IPS DF 6.9 (cell line): ENCODE measurements around the gene ABHD3.
"Not testable (repeated sequence)": the region's sequence is repeated elsewhere in the genome, so short reads cannot be mapped to it uniquely, and the experiment has no call there.

ENCODE experiments used
- DNase-seq: peaks from one replicate; pipeline ENCODE4 v3.0.0-alpha.2; 2013; ENCODE audit warnings: low read depth, low spot score
- H3K27ac ChIP-seq: one replicate; pipeline ENCODE4 v1.5.1; 2013; ENCODE audit warnings: low read length, control low read depth
- H3K27me3 ChIP-seq: 2 replicates; pipeline ENCODE4 v1.6.1; 2013; ENCODE audit warnings: mild to moderate bottlenecking, low read length; ENCODE audit not compliant: control insufficient read depth, insufficient read depth
- H3K36me3 ChIP-seq: 2 replicates; pipeline ENCODE4 v1.6.1; 2013; ENCODE audit warnings: low read length; ENCODE audit not compliant: control insufficient read depth, insufficient read depth
- H3K4me1 ChIP-seq: 2 replicates; pipeline ENCODE4 v1.6.1; 2013; ENCODE audit warnings: low read length; ENCODE audit not compliant: control insufficient read depth, insufficient read depth
- H3K4me3 ChIP-seq: 2 replicates; pipeline ENCODE4 v1.5.1; 2013; ENCODE audit warnings: mild to moderate bottlenecking, low read length
- H3K9me3 ChIP-seq: 2 replicates; pipeline ENCODE4 v1.6.1; 2013; ENCODE audit warnings: low read length, inconsistent platforms; ENCODE audit not compliant: control insufficient read depth, insufficient read depth
- WGBS: extraction: QIAGEN DNeasy Blood & Tissue Kit; methylation state at CpG from one replicate; pipeline ENCODE4 v1.1.7; 2013; ENCODE audit warnings: mixed read lengths, missing lambda C conversion rate; ENCODE audit not compliant: insufficient read length, insufficient coverage; 5-methylcytosine and 5-hydroxymethylcytosine counted together

Gene ABHD3

GRCh38 chr18:21680161-21680560 is 24.4 kb downstream of the ABHD3 start:
- Histone ChIP-seq H3K4me3 (no peak overlapping the region), H3K9me3 (no peaks in the 10 kb centered on the region), H3K36me3 (no peaks in the 10 kb centered on the region), H3K4me1 (peaks cover 3% of the 10 kb centered on the region), H3K27ac (no peak overlapping the region), H3K27me3 (no peaks in the 10 kb centered on the region)
- WGBS = no CpG with 5 or more reads among the region's 6 CpGs
- no peak for DNase-seq

- Histone ChIP-seq H3K4me1 (peaks cover 3% of the 10 kb centered on the region), H3K9me3 (no peaks in the 10 kb centered on the region), H3K4me3 (no peak overlapping the region), H3K27ac (no peak overlapping the region), H3K27me3 (no peaks in the 10 kb centered on the region), H3K36me3 (no peaks in the 10 kb centered on the region)
- DNase-seq = no peak
- no CpG with 5 or more reads among the region's 1 CpG for WGBS
These were observed 25.7 kb downstream of the ABHD3 start for GRCh38 chr18:21678859-21679258.

GRCh38 chr18:21675354-21675753 is 29.2 kb downstream of the ABHD3 start:
- H3K27me3 ChIP-seq, DNase-seq, H3K4me3 ChIP-seq, H3K36me3 ChIP-seq, H3K27ac ChIP-seq, H3K4me1 ChIP-seq, H3K9me3 ChIP-seq: not testable (repeated sequence)
- WGBS = no CpG with 5 or more reads among the region's 8 CpGs

GRCh38 chr18:21672521-21673267 is 31.9 kb downstream of the ABHD3 start:
- Histone ChIP-seq H3K36me3 (no peaks in the 10 kb centered on the region), H3K4me1 (no peaks in the 10 kb centered on the region), H3K27ac (no peak overlapping the region), H3K4me3 (no peak overlapping the region), H3K27me3 (no peaks in the 10 kb centered on the region), H3K9me3 (no peaks in the 10 kb centered on the region)
- no CpG with 5 or more reads among the region's 3 CpGs for WGBS
- no peak for DNase-seq

- no peaks in the 10 kb centered on the region for H3K27me3 ChIP-seq
- no peak for DNase-seq
- no peaks in the 10 kb centered on the region for H3K9me3 ChIP-seq
- H3K27ac ChIP-seq = no peak overlapping the region
- no peaks in the 10 kb centered on the region for H3K36me3 ChIP-seq
- WGBS = no CpG with 5 or more reads among the region's 9 CpGs
- H3K4me1 ChIP-seq = no peaks in the 10 kb centered on the region
- H3K4me3 ChIP-seq = no peak overlapping the region
These were observed 34.8 kb downstream of the ABHD3 start for GRCh38 chr18:21669736-21670285.

GRCh38 chr18:21664069-21664468 is 40.5 kb downstream of the ABHD3 start:
- H3K27ac ChIP-seq = no peak overlapping the region
- no peak for DNase-seq
- H3K4me3 ChIP-seq = no peak overlapping the region
- H3K4me1 ChIP-seq = no peaks in the 10 kb centered on the region
- H3K27me3 ChIP-seq = no peaks in the 10 kb centered on the region
- WGBS = no CpG with 5 or more reads among the region's 2 CpGs
- no peaks in the 10 kb centered on the region for H3K36me3 ChIP-seq
- no peaks in the 10 kb centered on the region for H3K9me3 ChIP-seq

- Histone ChIP-seq H3K36me3 (no peaks in the 10 kb centered on the region), H3K4me3 (no peak overlapping the region), H3K9me3 (no peaks in the 10 kb centered on the region), H3K4me1 (no peaks in the 10 kb centered on the region), H3K27me3 (no peaks in the 10 kb centered on the region), H3K27ac (no peak overlapping the region)
- 100% methylated on average over 2 of the region's 7 CpGs for WGBS
- no peak for DNase-seq
These were observed 41.0 kb downstream of the ABHD3 start for GRCh38 chr18:21663578-21663977.

- no peaks in the 10 kb centered on the region for H3K9me3 ChIP-seq
- H3K4me3 ChIP-seq = no peak overlapping the region
- DNase-seq = no peak
- no peaks in the 10 kb centered on the region for H3K36me3 ChIP-seq
- H3K4me1 ChIP-seq = no peaks in the 10 kb centered on the region
- no peak overlapping the region for H3K27ac ChIP-seq
- H3K27me3 ChIP-seq = no peaks in the 10 kb centered on the region
- WGBS = no CpG with 5 or more reads among the region's 9 CpGs
These were observed 42.0 kb downstream of the ABHD3 start for GRCh38 chr18:21662581-21662980.

GRCh38 chr18:21660078-21660477 is 44.5 kb downstream of the ABHD3 start:
- Histone ChIP-seq H3K36me3 (no peaks in the 10 kb centered on the region), H3K27me3 (no peaks in the 10 kb centered on the region), H3K4me1 (no peaks in the 10 kb centered on the region), H3K27ac (no peak overlapping the region), H3K4me3 (no peak overlapping the region), H3K9me3 (no peaks in the 10 kb centered on the region)
- DNase-seq = no peak
- no CpG with 5 or more reads among the region's 2 CpGs for WGBS

- H3K36me3 ChIP-seq = no peaks in the 10 kb centered on the region
- no peak overlapping the region for H3K4me3 ChIP-seq
- no peaks in the 10 kb centered on the region for H3K4me1 ChIP-seq
- no peaks in the 10 kb centered on the region for H3K27me3 ChIP-seq
- H3K27ac ChIP-seq = no peak overlapping the region
- H3K9me3 ChIP-seq = no peaks in the 10 kb centered on the region
- no peak for DNase-seq
These were observed 48.2 kb downstream of the ABHD3 start for GRCh38 chr18:21656402-21656801.

- Histone ChIP-seq H3K27me3 (no peaks in the 10 kb centered on the region), H3K4me3 (no peak overlapping the region), H3K36me3 (no peaks in the 10 kb centered on the region), H3K4me1 (no peaks in the 10 kb centered on the region), H3K27ac (no peak overlapping the region), H3K9me3 (no peaks in the 10 kb centered on the region)
- no peak for DNase-seq
- WGBS = no CpG with 5 or more reads among the region's 3 CpGs
These were observed 51.2 kb downstream of the ABHD3 start for GRCh38 chr18:21653361-21653760.
